IMR-90 (cell line): Measurements from ENCODE around the gene TARBP2. TPM values are rescaled to one million over a fixed set of nuclear protein-coding genes. Genes with fewer than 3 reads are reported as not detected.
"Not testable (repeated sequence)": the region's sequence is repeated elsewhere in the genome, so short reads cannot be mapped to it uniquely, and the experiment has no call there.

Experiments
- ATAC-seq: fragments of 200-7000 bp; cut with Tn5 transposase; 2 replicates; pipeline ENCODE4 v1.9.1; 2020; ENCODE audit warnings: low read depth, mild to moderate bottlenecking, moderate library complexity
- BruUV-seq: library from RNA; stranded (reverse); fragments of 400-500 nt; replicated peaks from 2 replicates; lab custom pipeline; 2021; lab: Mats Ljungman, UMichigan
- CTCF ChIA-PET: fragments of 300-600 bp; formaldehyde crosslinking; extraction: SDS; loops from one replicate; lab custom pipeline; 2021; ENCODE audit warnings: antibody characterized with exemption; lab: Yijun Ruan, JAX
- POLR2A ChIA-PET: fragments of 300-600 bp; sonication (Branson Sonifier 250); formaldehyde crosslinking; loops from one replicate; lab custom pipeline; 2022; ENCODE audit warnings: antibody characterized with exemption; ENCODE audit not compliant: unreplicated experiment; lab: Charles Lee
- DNase-seq: peaks from one replicate; pipeline ENCODE4 v3.0.0; 2013
- H2AFZ ChIP-seq: replicated peaks from 2 replicates; pipeline ENCODE3; 2013; ENCODE audit warnings: low read length, mild to moderate bottlenecking; ENCODE audit not compliant: poor library complexity
- H2AK5ac ChIP-seq: 2 replicates; pipeline ENCODE4 v1.6.1; 2013; ENCODE audit warnings: low read depth, low read length, inconsistent platforms
- H2AK9ac ChIP-seq: replicated peaks from 2 replicates; pipeline ENCODE3; 2013; ENCODE audit warnings: mild to moderate bottlenecking, low read depth, low read length, moderate library complexity; ENCODE audit not compliant: poor library complexity
- H2BK120ac ChIP-seq: 2 replicates; pipeline ENCODE4 v1.6.1; 2013; ENCODE audit warnings: low read depth, low read length, inconsistent platforms
- H2BK15ac ChIP-seq: 3 replicates; pipeline ENCODE4 v1.6.1; 2013; ENCODE audit warnings: low read depth, low read length, inconsistent platforms
- H2BK20ac ChIP-seq: 2 replicates; pipeline ENCODE4 v1.6.1; 2013; ENCODE audit warnings: low read depth, mild to moderate bottlenecking, inconsistent platforms, low read length, moderate library complexity
- H2BK5ac ChIP-seq: 2 replicates; pipeline ENCODE4 v1.6.1; 2013; ENCODE audit warnings: mild to moderate bottlenecking, low read depth, low read length, inconsistent platforms; ENCODE audit not compliant: poor library complexity, severe bottlenecking
- H3K14ac ChIP-seq: replicated peaks from 2 replicates; pipeline ENCODE4 v1.6.1; 2013; ENCODE audit warnings: low read depth, low read length, inconsistent platforms
- H3K18ac ChIP-seq: 2 replicates; pipeline ENCODE4 v1.6.1; 2013; ENCODE audit warnings: low read depth, low read length, control low read depth
- H3K23ac ChIP-seq: 2 replicates; pipeline ENCODE4 v1.6.1; 2013; ENCODE audit warnings: low read depth, low read length, inconsistent platforms
- H3K27ac ChIP-seq: 2 replicates; pipeline ENCODE4 v1.5.1; 2013; ENCODE audit warnings: mild to moderate bottlenecking, control low read depth, low read length; ENCODE audit not compliant: insufficient read depth
- H3K27me3 ChIP-seq: 2 replicates; pipeline ENCODE4 v1.6.1; 2013; ENCODE audit warnings: low read length; ENCODE audit not compliant: control insufficient read depth, insufficient read depth
- H3K36me3 ChIP-seq: 2 replicates; pipeline ENCODE4 v1.6.1; 2013; ENCODE audit warnings: low read length, mixed read lengths; ENCODE audit not compliant: control insufficient read depth, insufficient read depth
- H3K4ac ChIP-seq: 2 replicates; pipeline ENCODE4 v1.6.1; 2013; ENCODE audit warnings: low read depth, low read length, inconsistent platforms
- H3K4me1 ChIP-seq: 2 replicates; pipeline ENCODE4 v1.6.1; 2013; ENCODE audit warnings: low read length, mixed read lengths; ENCODE audit not compliant: control insufficient read depth, insufficient read depth
- H3K4me2 ChIP-seq: 2 replicates; pipeline ENCODE4 v1.6.1; 2013; ENCODE audit warnings: low read depth, mild to moderate bottlenecking, control low read depth, low read length, moderate library complexity
- H3K4me3 ChIP-seq: 2 replicates; pipeline ENCODE4 v1.5.1; 2013; ENCODE audit warnings: low read depth, mild to moderate bottlenecking, control low read depth, low read length, moderate library complexity; ENCODE audit not compliant: insufficient read depth
- H3K56ac ChIP-seq: 2 replicates; pipeline ENCODE4 v1.6.1; 2013; ENCODE audit warnings: low read length, inconsistent platforms; ENCODE audit not compliant: insufficient read depth; ENCODE audit errors: extremely low read depth
- H3K79me1 ChIP-seq, 2 experiments: 2 replicates each; pipeline ENCODE4 v1.6.1; 2013; ENCODE audit warnings: low read length in 2 of 2, inconsistent platforms in 1 of 2, low read depth in 1 of 2
- H3K9ac ChIP-seq: 2 replicates; pipeline ENCODE4 v1.6.1; 2013; ENCODE audit warnings: low read depth, low read length, control low read depth
- H3K9me1 ChIP-seq: 2 replicates; pipeline ENCODE4 v1.6.1; 2013; ENCODE audit warnings: low read length, inconsistent platforms; ENCODE audit not compliant: insufficient read depth
- H3K9me3 ChIP-seq: 2 replicates; pipeline ENCODE4 v1.6.1; 2013; ENCODE audit warnings: low read length; ENCODE audit not compliant: control insufficient read depth, insufficient read depth
- H4K20me1 ChIP-seq: 2 replicates; pipeline ENCODE4 v1.6.1; 2013; ENCODE audit warnings: low read length, inconsistent platforms; ENCODE audit not compliant: insufficient read depth
- H4K5ac ChIP-seq: 2 replicates; pipeline ENCODE4 v1.6.1; 2013; ENCODE audit warnings: mild to moderate bottlenecking, low read depth, low read length, control low read depth
- H4K8ac ChIP-seq, 2 experiments: 2 replicates each; pipeline ENCODE4 v1.6.1; 2013; ENCODE audit warnings: low read depth in 2 of 2, low read length in 2 of 2, control low read depth in 1 of 2, inconsistent platforms in 1 of 2
- H4K91ac ChIP-seq: 2 replicates; pipeline ENCODE4 v1.6.1; 2013; ENCODE audit warnings: low read depth, low read length, inconsistent platforms; ENCODE audit not compliant: insufficient read depth
- WGBS, 2 experiments: methylation state at CpG; one replicate each; pipeline versions ENCODE4 v1.1.5 to v1.1.7; 2013; ENCODE audit warnings: missing lambda C conversion rate in 2 of 2; ENCODE audit not compliant: insufficient read length in 1 of 2; ENCODE audit errors: extremely low coverage in 2 of 2; 5-methylcytosine and 5-hydroxymethylcytosine counted together
- dilution Hi-C: fragments of 300-500 bp; cut with HindIII; formaldehyde crosslinking; loops from one replicate; pipeline ENCODE4 v1.14.3; 2018; ENCODE audit warnings: low sequenced_read_pairs; ENCODE audit not compliant: unreplicated experiment
- in situ Hi-C: fragments of 300-500 bp; cut with MboI; formaldehyde crosslinking; loops from 3 replicates; pipeline ENCODE4 v1.14.3; 2019; ENCODE audit warnings: low sequenced_read_pairs, inconsistent platforms, mixed read lengths
- intact Hi-C: fragments of 100-400 bp; cut with micrococcal nuclease; formaldehyde crosslinking; loops from 2 replicates; pipeline ENCODE4 v1.10.0; 2022
- polyA plus RNA-seq, 3 experiments: library from polyadenylated mRNA; depleted of rRNA; stranded (reverse); fragments of >200 nt; gene quantifications; 2 replicates each; pipeline ENCODE4 v1.2.3, GENCODE V29; 2012; ENCODE audit warnings: low replicate concordance in 1 of 3
- total RNA-seq: library from RNA; depleted of rRNA; stranded (reverse); fragments of >200 nt; gene quantifications from 2 replicates; pipeline ENCODE4 v1.2.3, GENCODE V29; 2012

The TARBP2 gene
- total and polyA plus RNA-seq, 2 of the 4 experiments (the other 2 are of a cell fraction) = 27.4 to 46.1 TPM

DNA sequence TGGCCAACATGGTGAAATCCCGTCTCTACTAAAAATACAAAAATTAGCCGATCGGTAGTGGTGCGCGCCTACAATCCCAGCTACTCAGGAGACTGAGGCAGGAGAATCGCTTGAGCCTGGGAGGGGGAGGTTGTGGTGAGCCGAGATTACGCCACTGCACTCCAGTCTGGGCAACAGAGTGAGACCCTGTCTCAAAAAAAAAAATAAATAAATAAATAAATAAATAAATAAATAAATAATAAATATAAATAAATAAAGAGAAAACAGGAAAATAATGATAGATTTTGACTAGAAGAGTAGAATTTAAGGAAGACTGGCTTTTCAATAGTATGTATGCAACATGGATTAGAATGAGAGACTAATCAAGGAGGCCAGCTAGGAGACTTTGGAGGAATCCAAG lies 49.0 kb downstream of the TARBP2 start:
- H3K4ac ChIP-seq, H3K14ac ChIP-seq, H3K4me1 ChIP-seq, POLR2A ChIA-PET, H2AK9ac ChIP-seq, H3K56ac ChIP-seq, H3K4me3 ChIP-seq, H3K23ac ChIP-seq, H2BK5ac ChIP-seq, H2AK5ac ChIP-seq, H4K5ac ChIP-seq, H3K79me1 ChIP-seq, intact Hi-C loops, in situ Hi-C loops, H3K9me3 ChIP-seq, H4K91ac ChIP-seq, dilution Hi-C loops, CTCF ChIA-PET, H3K27ac ChIP-seq, H3K9ac ChIP-seq, H2BK15ac ChIP-seq, H2BK20ac ChIP-seq, H2BK120ac ChIP-seq, H3K4me2 ChIP-seq, DNase-seq, ATAC-seq, H4K20me1 ChIP-seq, BruUV-seq, H4K8ac ChIP-seq, H2AFZ ChIP-seq, H3K27me3 ChIP-seq, H3K9me1 ChIP-seq, H3K18ac ChIP-seq: not testable (repeated sequence)
- peaks cover 22% of the 10 kb centered on the region for H3K36me3 ChIP-seq
- WGBS, 2 experiments = no CpG with 5 or more reads among the region's 8 CpGs
